DOHH2 (cell line): Measurements from ENCODE around the gene PRPF18.

ENCODE experiments used
- H3F3A ChIP-seq: fragments of 200-600 bp; sonication (generic), shearing (Covaris generic); 2 replicates; pipeline ENCODE4 v1.6.0; 2016; ENCODE audit warnings: antibody characterized with exemption, mild to moderate bottlenecking; ENCODE audit not compliant: control insufficient read depth, insufficient read depth
- H3K27ac ChIP-seq: fragments of 200-600 bp; sonication (generic); 2 replicates; pipeline ENCODE4 v1.5.1; 2014; ENCODE audit warnings: low read depth, mild to moderate bottlenecking, low read length, moderate library complexity
- H3K27me3 ChIP-seq: fragments of 200-600 bp; sonication (generic); 2 replicates; pipeline ENCODE4 v1.6.1; 2014; ENCODE audit warnings: mild to moderate bottlenecking, low read length, mixed read lengths; ENCODE audit not compliant: control insufficient read depth
- H3K36me3 ChIP-seq: fragments of 200-600 bp; sonication (generic); 2 replicates; pipeline ENCODE4 v1.6.1; 2014; ENCODE audit warnings: mild to moderate bottlenecking, low read length, moderate library complexity, mixed read lengths; ENCODE audit not compliant: control insufficient read depth
- H3K4me1 ChIP-seq: fragments of 200-600 bp; sonication (generic); 2 replicates; pipeline ENCODE4 v1.6.1; 2014; ENCODE audit warnings: mild to moderate bottlenecking, low read length, mixed read lengths; ENCODE audit not compliant: control insufficient read depth
- H3K4me2 ChIP-seq: fragments of 200-600 bp; sonication (generic); 2 replicates; pipeline ENCODE4 v1.6.0; 2014; ENCODE audit warnings: mild to moderate bottlenecking, low read length, moderate library complexity
- H3K4me3 ChIP-seq: fragments of 200-600 bp; sonication (generic); 2 replicates; pipeline ENCODE4 v1.5.1; 2014; ENCODE audit warnings: mild to moderate bottlenecking, low read length, mixed read lengths
- H3K79me2 ChIP-seq: fragments of 200-600 bp; sonication (generic); 2 replicates; pipeline ENCODE4 v1.6.1; 2014; ENCODE audit warnings: mild to moderate bottlenecking, low read length, mixed read lengths; ENCODE audit not compliant: control insufficient read depth
- H3K9me2 ChIP-seq: fragments of 200-600 bp; sonication (generic); replicated peaks from 2 replicates; pipeline ENCODE4 v1.6.1; 2014; ENCODE audit warnings: mild to moderate bottlenecking, low read length, mixed read lengths; ENCODE audit not compliant: control insufficient read depth
- H3K9me3 ChIP-seq: fragments of 200-600 bp; sonication (generic); 2 replicates; pipeline ENCODE4 v1.6.1; 2014; ENCODE audit warnings: antibody characterized with exemption, low read length, mixed read lengths; ENCODE audit not compliant: control insufficient read depth, insufficient read depth
- H4K20me1 ChIP-seq: fragments of 200-600 bp; sonication (generic); 2 replicates; pipeline ENCODE4 v1.6.0; 2014; ENCODE audit warnings: low read depth, mild to moderate bottlenecking, antibody characterized with exemption, low read length, moderate library complexity; ENCODE audit not compliant: control insufficient read depth, insufficient read depth
- EZH2phosphoT487 ChIP-seq: fragments of 200-600 bp; sonication (generic); IDR thresholded peaks from 2 replicates; pipeline ENCODE4 v1.6.1; 2017; ENCODE audit warnings: borderline replicate concordance, mild to moderate bottlenecking, antibody characterized with exemption, low read length, moderate library complexity, mixed read lengths
- TF ChIP-seq, protein P1 (sequence below): fragments of 200-600 bp; sonication (generic); IDR thresholded peaks from one replicate; pipeline ENCODE4 v1.5.1; 2014; ENCODE audit warnings: antibody characterized with exemption, mild to moderate bottlenecking, low read depth, low read length; ENCODE audit not compliant: poor library complexity, severe bottlenecking

Gene PRPF18

DNA sequence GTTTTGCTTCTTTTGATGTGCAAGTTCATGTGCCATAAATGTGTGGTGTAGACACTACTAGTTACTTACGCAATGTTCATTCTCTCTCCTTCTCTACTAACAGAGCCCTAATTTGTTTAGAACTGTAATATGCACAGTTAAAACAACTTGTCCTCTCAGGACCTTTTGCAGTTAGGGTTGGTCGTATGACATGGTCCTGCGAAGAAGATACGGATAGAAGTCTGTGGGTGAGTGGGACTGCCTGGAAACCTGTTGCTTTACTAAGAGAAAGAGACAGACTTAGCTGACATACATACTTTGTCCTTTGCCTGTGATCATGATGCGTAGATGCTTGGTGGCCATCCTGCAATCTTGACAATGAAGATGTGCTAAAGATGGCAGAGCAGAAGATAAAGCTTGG is 51.1 kb downstream of the PRPF18 start:
- H3K27me3 ChIP-seq, result no peaks in the 10 kb centered on the region
- no peaks in the 10 kb centered on the region for H4K20me1 ChIP-seq
- no peaks in the 10 kb centered on the region for H3K36me3 ChIP-seq
- H3K9me3 ChIP-seq, result peaks cover 11% of the 10 kb centered on the region; the same call in 1 of the 2 replicates
- no peak overlapping the region for H3K4me2 ChIP-seq
- TF ChIP-seq, protein P1, sequence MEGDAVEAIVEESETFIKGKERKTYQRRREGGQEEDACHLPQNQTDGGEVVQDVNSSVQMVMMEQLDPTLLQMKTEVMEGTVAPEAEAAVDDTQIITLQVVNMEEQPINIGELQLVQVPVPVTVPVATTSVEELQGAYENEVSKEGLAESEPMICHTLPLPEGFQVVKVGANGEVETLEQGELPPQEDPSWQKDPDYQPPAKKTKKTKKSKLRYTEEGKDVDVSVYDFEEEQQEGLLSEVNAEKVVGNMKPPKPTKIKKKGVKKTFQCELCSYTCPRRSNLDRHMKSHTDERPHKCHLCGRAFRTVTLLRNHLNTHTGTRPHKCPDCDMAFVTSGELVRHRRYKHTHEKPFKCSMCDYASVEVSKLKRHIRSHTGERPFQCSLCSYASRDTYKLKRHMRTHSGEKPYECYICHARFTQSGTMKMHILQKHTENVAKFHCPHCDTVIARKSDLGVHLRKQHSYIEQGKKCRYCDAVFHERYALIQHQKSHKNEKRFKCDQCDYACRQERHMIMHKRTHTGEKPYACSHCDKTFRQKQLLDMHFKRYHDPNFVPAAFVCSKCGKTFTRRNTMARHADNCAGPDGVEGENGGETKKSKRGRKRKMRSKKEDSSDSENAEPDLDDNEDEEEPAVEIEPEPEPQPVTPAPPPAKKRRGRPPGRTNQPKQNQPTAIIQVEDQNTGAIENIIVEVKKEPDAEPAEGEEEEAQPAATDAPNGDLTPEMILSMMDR, result no peak
- no peak for TF ChIP-seq EZH2phosphoT487
- H3K4me1 ChIP-seq, result no peaks in the 10 kb centered on the region
- H3K9me2 ChIP-seq, result no peaks in the 10 kb centered on the region
- no peak overlapping the region for H3K27ac ChIP-seq
- H3K79me2 ChIP-seq, result no peaks in the 10 kb centered on the region
- H3K4me3 ChIP-seq, result no peak overlapping the region
- no peaks in the 10 kb centered on the region for H3F3A ChIP-seq

DNA sequence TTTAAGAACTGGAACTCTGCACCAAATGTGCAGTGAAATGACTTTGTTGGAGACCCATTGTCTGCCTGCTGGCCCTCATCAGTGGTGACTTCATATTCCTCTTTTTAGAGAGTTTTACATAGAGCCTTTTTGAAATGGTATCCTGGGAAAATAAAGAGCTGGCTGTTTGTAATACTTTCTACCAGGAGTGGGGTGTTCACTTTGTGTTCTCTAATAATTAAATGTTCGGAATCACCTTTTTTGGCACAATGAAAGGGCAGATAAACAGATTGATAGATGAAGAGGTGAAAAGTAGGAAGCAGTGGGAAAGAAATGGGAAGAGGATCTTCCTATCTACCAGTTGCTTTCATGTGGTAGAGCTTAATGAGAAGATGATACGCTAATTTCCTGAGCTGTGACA is 55.5 kb downstream of the PRPF18 start:
- Histone ChIP-seq H3K4me3 (no peak overlapping the region), H4K20me1 (no peaks in the 10 kb centered on the region), H3K4me1 (no peaks in the 10 kb centered on the region), H3K27ac (no peak overlapping the region), H3K36me3 (no peaks in the 10 kb centered on the region), H3K79me2 (no peaks in the 10 kb centered on the region), H3K4me2 (no peak overlapping the region), H3F3A (no peaks in the 10 kb centered on the region), H3K9me3 (peaks cover 14% of the 10 kb centered on the region; the same call in 1 of the 2 replicates), H3K27me3 (no peaks in the 10 kb centered on the region), H3K9me2 (no peaks in the 10 kb centered on the region)
- TF ChIP-seq, protein P1, result no peak
- no peak for TF ChIP-seq EZH2phosphoT487

DNA sequence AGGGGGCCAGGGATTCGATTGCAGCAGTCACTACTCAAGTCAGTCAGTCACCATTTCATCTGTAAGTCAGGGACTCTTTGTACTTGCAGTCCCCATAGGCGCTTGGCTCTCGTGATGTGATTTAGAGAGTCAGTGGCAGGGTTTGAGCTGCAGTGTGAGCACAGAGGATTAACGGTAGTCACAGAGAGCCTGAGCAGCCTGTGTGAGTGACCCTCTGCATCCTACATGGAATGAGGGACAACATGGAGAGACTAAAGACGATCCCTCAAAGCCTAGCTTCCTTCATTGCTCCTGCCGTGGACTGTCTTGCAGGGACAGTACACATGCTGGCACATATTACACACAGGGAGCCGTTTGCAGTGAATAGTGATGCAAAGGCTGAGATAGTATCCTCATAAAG is 56.3 kb downstream of the PRPF18 start:
- H3K27me3 ChIP-seq, result no peaks in the 10 kb centered on the region
- H3F3A ChIP-seq, result no peaks in the 10 kb centered on the region
- H3K4me1 ChIP-seq, result no peaks in the 10 kb centered on the region
- no peak overlapping the region for H3K4me2 ChIP-seq
- no peaks in the 10 kb centered on the region for H3K9me2 ChIP-seq
- no peaks in the 10 kb centered on the region for H3K79me2 ChIP-seq
- H3K9me3 ChIP-seq, result peaks cover 14% of the 10 kb centered on the region; the same call in 1 of the 2 replicates
- H3K27ac ChIP-seq, result no peak overlapping the region
- no peaks in the 10 kb centered on the region for H4K20me1 ChIP-seq
- no peak overlapping the region for H3K4me3 ChIP-seq
- no peak for TF ChIP-seq EZH2phosphoT487
- TF ChIP-seq, protein P1, result no peak
- no peaks in the 10 kb centered on the region for H3K36me3 ChIP-seq

DNA sequence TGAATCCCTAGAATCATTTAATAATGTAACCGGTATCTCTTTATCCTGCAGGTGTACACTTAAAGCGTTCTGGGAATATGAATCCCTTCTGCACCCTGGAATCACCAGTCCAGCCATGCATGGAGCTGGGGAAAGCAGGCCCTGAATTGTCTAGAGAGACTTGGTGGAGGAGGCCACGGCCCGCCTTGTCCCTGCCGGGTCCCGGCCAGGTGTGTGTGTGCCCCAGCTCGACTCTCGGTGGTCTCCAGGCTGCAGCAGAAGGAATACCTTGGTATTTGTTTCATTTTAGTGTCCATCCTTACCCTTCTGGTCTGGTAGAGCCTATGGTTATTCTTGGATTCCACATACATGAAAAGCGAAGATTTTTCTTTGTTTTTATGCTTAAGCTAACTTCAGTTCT is 58.1 kb downstream of the PRPF18 start:
- no peaks in the 10 kb centered on the region for H3F3A ChIP-seq
- H3K36me3 ChIP-seq, result no peaks in the 10 kb centered on the region
- H3K9me2 ChIP-seq, result no peaks in the 10 kb centered on the region
- no peaks in the 10 kb centered on the region for H3K79me2 ChIP-seq
- peaks cover 14% of the 10 kb centered on the region; the same call in 1 of the 2 replicates for H3K9me3 ChIP-seq
- H3K27me3 ChIP-seq, result no peaks in the 10 kb centered on the region
- H3K27ac ChIP-seq, result no peak overlapping the region
- no peak overlapping the region for H3K4me3 ChIP-seq
- TF ChIP-seq, protein P1, result no peak
- no peak for TF ChIP-seq EZH2phosphoT487
- H3K4me2 ChIP-seq, result no peak overlapping the region
- H4K20me1 ChIP-seq, result no peaks in the 10 kb centered on the region
- H3K4me1 ChIP-seq, result no peaks in the 10 kb centered on the region
